Calu3 (cell line): ENCODE measurements around the gene SMARCA2. TPM values are rescaled to one million over a fixed set of nuclear protein-coding genes. Genes with fewer than 3 reads are reported as not detected.

ENCODE experiments used
- BruUV-seq: library from RNA; stranded (reverse); fragments of 400-500 nt; replicated peaks from 2 replicates; lab custom pipeline; 2021; lab: Mats Ljungman, UMichigan
- CTCF ChIA-PET: fragments of 300-600 bp; sonication (Branson Sonifier 250); formaldehyde crosslinking; loops from one replicate; lab custom pipeline; 2022; ENCODE audit warnings: antibody characterized with exemption; lab: Charles Lee
- DNase-seq: peaks from one replicate; pipeline ENCODE4 v3.0.0; 2022
- H3K27ac Mint-ChIP-seq: one replicate; pipeline ENCODE4 v1.8.0; 2022; ENCODE audit warnings: mixed read lengths; ENCODE audit not compliant: unreplicated experiment
- H3K27me3 Mint-ChIP-seq: one replicate; pipeline ENCODE4 v1.8.0; 2022; ENCODE audit warnings: mixed read lengths; ENCODE audit not compliant: unreplicated experiment
- H3K36me3 Mint-ChIP-seq: one replicate; pipeline ENCODE4 v1.8.0; 2022; ENCODE audit warnings: mild to moderate bottlenecking, moderate library complexity, mixed read lengths; ENCODE audit not compliant: insufficient read depth, unreplicated experiment
- H3K4me1 Mint-ChIP-seq: one replicate; pipeline ENCODE4 v1.8.0; 2022; ENCODE audit warnings: mild to moderate bottlenecking, low read depth, mixed read lengths; ENCODE audit not compliant: unreplicated experiment
- H3K4me3 Mint-ChIP-seq: one replicate; pipeline ENCODE4 v1.8.0; 2022; ENCODE audit warnings: mild to moderate bottlenecking, low read depth, moderate library complexity, mixed read lengths; ENCODE audit not compliant: unreplicated experiment
- H3K9me3 Mint-ChIP-seq: one replicate; pipeline ENCODE4 v1.8.0; 2022; ENCODE audit warnings: low read depth, mixed read lengths; ENCODE audit not compliant: unreplicated experiment
- CTCF ChIP-seq: fragments of 200-600 bp; IDR thresholded peaks from one replicate; pipeline ENCODE4 v1.8.0; 2022; ENCODE audit warnings: antibody characterized with exemption; ENCODE audit not compliant: unreplicated experiment
- intact Hi-C: fragments of 100-400 bp; cut with micrococcal nuclease; formaldehyde crosslinking; loops from one replicate; pipeline ENCODE4 v1.10.0; 2022; ENCODE audit not compliant: unreplicated experiment
- total RNA-seq: library from RNA; stranded (reverse); gene quantifications from 2 replicates; pipeline ENCODE4 v1.2.3, GENCODE V29; 2022

Gene SMARCA2
- total RNA-seq, 1 experiment from 2014 or later = 47.4 TPM

GRCh38 chr9:2150338-2150737 is 135.2 kb downstream of the SMARCA2 start:
- no peak for DNase-seq
- no peaks in the 10 kb centered on the region for H3K36me3 Mint-ChIP-seq
- no peak for TF ChIP-seq CTCF
- intact Hi-C loops = no loop called here
- no peak overlapping the region for H3K4me3 Mint-ChIP-seq
- no TSS peak for BruUV-seq
- CTCF ChIA-PET = no interaction called here
- H3K27ac Mint-ChIP-seq = no peak overlapping the region
- H3K27me3 Mint-ChIP-seq = no peaks in the 10 kb centered on the region
- H3K9me3 Mint-ChIP-seq = no peaks in the 10 kb centered on the region
- H3K4me1 Mint-ChIP-seq = peaks cover 14% of the 10 kb centered on the region

- CTCF ChIA-PET = no interaction called here
- H3K4me3 Mint-ChIP-seq = no peak overlapping the region
- H3K27ac Mint-ChIP-seq = no peak overlapping the region
- no peaks in the 10 kb centered on the region for H3K9me3 Mint-ChIP-seq
- no peaks in the 10 kb centered on the region for H3K36me3 Mint-ChIP-seq
- TF ChIP-seq CTCF = no peak
- intact Hi-C loops = no loop called here
- peaks cover 14% of the 10 kb centered on the region for H3K4me1 Mint-ChIP-seq
- no TSS peak for BruUV-seq
- no peaks in the 10 kb centered on the region for H3K27me3 Mint-ChIP-seq
- no peak for DNase-seq
Measured at GRCh38 chr9:2151171-2151570, 136.0 kb downstream of the SMARCA2 start.

DNA sequence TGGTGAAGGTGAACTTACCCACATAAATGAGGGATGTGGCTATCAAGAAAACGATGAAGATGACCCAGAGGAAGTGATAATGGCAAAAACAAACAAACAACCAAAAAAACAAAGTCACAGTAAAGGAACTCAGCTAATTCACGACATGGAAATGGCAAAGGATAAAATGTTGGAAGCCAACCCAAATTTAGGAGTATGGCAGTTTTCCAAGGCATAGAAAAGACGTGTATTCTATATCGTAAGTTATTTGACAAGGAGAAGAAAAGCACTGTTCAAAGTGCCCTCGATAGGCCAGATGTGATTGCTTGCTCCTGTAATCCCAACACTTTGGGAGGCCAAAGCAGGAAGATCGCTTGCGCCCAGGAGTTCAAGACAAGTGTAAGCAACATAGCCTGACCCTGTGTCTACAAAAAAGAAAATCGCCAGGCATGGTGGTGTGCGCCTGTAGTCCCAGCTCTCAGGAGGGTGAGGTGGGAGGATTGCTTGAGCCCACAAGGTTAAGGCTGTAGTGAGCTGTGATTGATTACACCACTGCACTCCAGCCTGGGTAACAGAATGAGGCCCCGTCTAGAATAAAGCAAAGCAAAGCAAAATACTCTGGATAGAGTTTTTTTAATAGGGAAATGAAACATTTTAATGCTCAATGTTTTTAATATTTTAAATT is 138.0 kb downstream of the SMARCA2 start:
- Mint-ChIP-seq H3K36me3 (peaks cover 6% of the 10 kb centered on the region), H3K27me3 (no peaks in the 10 kb centered on the region), H3K9me3 (no peaks in the 10 kb centered on the region), H3K4me3 (no peak overlapping the region), H3K27ac (no peak overlapping the region), H3K4me1 (peaks cover 28% of the 10 kb centered on the region)
- BruUV-seq = no TSS peak
- intact Hi-C loops = no loop called here
- CTCF ChIA-PET = no interaction called here
- no peak for DNase-seq
- TF ChIP-seq CTCF = no peak

DNA sequence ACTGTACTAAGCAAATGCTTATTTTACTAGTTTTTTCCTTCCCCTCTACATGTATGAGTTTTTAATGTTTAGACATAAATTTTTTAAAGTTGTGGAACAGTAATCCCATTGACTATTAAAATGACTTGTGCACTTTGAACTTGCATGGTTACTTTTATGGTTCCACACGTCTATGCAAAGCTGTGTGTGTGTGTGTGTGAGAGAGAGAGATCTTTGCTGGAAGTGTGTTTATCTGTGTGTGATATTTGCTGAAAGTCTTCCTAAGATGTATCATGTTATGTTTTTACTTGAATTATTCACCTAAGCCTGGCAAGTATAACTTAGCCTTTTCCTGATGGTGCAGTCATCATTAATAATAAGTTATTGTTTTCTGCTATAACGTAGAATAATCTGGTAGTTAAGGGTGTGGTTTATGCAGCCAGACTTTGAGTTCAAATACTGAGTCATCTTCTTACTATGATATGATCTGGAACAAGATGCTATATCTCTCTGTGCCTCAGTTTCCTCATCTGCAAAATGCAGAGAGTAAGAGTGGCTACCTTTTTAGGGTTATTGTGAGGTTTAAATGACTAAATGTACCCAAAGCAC is 138.6 kb downstream of the SMARCA2 start:
- CTCF ChIA-PET = no interaction called here
- DNase-seq = no peak
- Mint-ChIP-seq H3K9me3 (no peaks in the 10 kb centered on the region), H3K36me3 (peaks cover 12% of the 10 kb centered on the region), H3K27me3 (no peaks in the 10 kb centered on the region), H3K4me3 (no peak overlapping the region), H3K27ac (no peak overlapping the region), H3K4me1 (peaks cover 28% of the 10 kb centered on the region)
- no peak for TF ChIP-seq CTCF
- intact Hi-C loops = no loop called here
- BruUV-seq = no TSS peak
